KBM-7 (cell line): ENCODE data around the gene FAM219A.
"Not testable (repeated sequence)": the region's sequence is repeated elsewhere in the genome, so short reads cannot be mapped to it uniquely, and the experiment has no call there.

Experiments used
- DNase-seq: peaks from one replicate; pipeline ENCODE4 v3.0.0-alpha.2; 2015
- in situ Hi-C: fragments of 300-500 bp; cut with MboI; formaldehyde crosslinking; loops from 2 replicates; pipeline ENCODE4 v1.14.3; 2020; ENCODE audit warnings: low sequenced_read_pairs, low pct_unique_long_range_greater_than_20kb, mixed read lengths

Gene FAM219A

GRCh38 chr9:34451545-34451944, 6.8 kb downstream of the FAM219A start:
- in situ Hi-C loops = no loop called here
- DNase-seq = no peak

- no peak for DNase-seq
Observed at GRCh38 chr9:34451135-34451534, 7.2 kb downstream of the FAM219A start.

GRCh38 chr9:34450644-34451043, 7.7 kb downstream of the FAM219A start:
- DNase-seq = no peak
- in situ Hi-C loops = no loop called here

More at GRCh38 chr9:34451135-34451534, 7.2 kb downstream of the FAM219A start:
- in situ Hi-C loops = no loop called here

GRCh38 chr9:34446951-34447350, 11.4 kb downstream of the FAM219A start:
- no peak for DNase-seq
- in situ Hi-C loops = no loop called here

GRCh38 chr9:34446468-34446891, 11.9 kb downstream of the FAM219A start:
- DNase-seq = no peak
- in situ Hi-C loops = no loop called here

GRCh38 chr9:34443976-34444375, 14.4 kb downstream of the FAM219A start:
- in situ Hi-C loops = no loop called here
- DNase-seq = peak; percentile 49

- no peak for DNase-seq
- in situ Hi-C loops = no loop called here
Observed at GRCh38 chr9:34443533-34443932, 14.8 kb downstream of the FAM219A start.

GRCh38 chr9:34442770-34443169, 15.6 kb downstream of the FAM219A start:
- DNase-seq = no peak
- in situ Hi-C loops = no loop called here

GRCh38 chr9:34440017-34440416, 18.4 kb downstream of the FAM219A start:
- in situ Hi-C loops = no loop called here
- DNase-seq = no peak

- in situ Hi-C loops = loop anchor here (10.0 kb wide), 1 partner anchor 56 kb away; no protein-coding TSS in a partner anchor
- not testable (repeated sequence) for DNase-seq
Observed at GRCh38 chr9:34438465-34438864, 19.9 kb downstream of the FAM219A start.

GRCh38 chr9:34437926-34438307, 20.5 kb downstream of the FAM219A start:
- not testable (repeated sequence) for DNase-seq
- in situ Hi-C loops = loop anchor here (10.0 kb wide), 1 partner anchor 57 kb away; no protein-coding TSS in a partner anchor

- in situ Hi-C loops = loop anchor here (10.0 kb wide), 1 partner anchor 58 kb away; no protein-coding TSS in a partner anchor
- peak; percentile 75 for DNase-seq
Observed at GRCh38 chr9:34437006-34437925, 21.1 kb downstream of the FAM219A start.

GRCh38 chr9:34431667-34432066, 26.7 kb downstream of the FAM219A start:
- in situ Hi-C loops = loop anchor here (10.0 kb wide), 1 partner anchor 63 kb away; no protein-coding TSS in a partner anchor
- no peak for DNase-seq

- in situ Hi-C loops = loop anchor here (10.0 kb wide), 1 partner anchor 64 kb away; no protein-coding TSS in a partner anchor
- peak; percentile 45 for DNase-seq
Observed at GRCh38 chr9:34430843-34431437, 27.4 kb downstream of the FAM219A start.

- no peak for DNase-seq
- in situ Hi-C loops = no loop called here
Observed at GRCh38 chr9:34428325-34428958, 29.9 kb downstream of the FAM219A start.

- DNase-seq = no peak
- in situ Hi-C loops = no loop called here
Observed at GRCh38 chr9:34426347-34427074, 31.9 kb downstream of the FAM219A start.

GRCh38 chr9:34419716-34420504, 38.5 kb downstream of the FAM219A start:
- DNase-seq = no peak
- in situ Hi-C loops = loop anchor here (25.0 kb wide), 1 partner anchor 167 kb away; the partner anchor contains the start of gene CNTFR

- in situ Hi-C loops = loop anchor here (25.0 kb wide), 1 partner anchor 170 kb away; the partner anchor contains the start of gene CNTFR
- DNase-seq = no peak
Observed at GRCh38 chr9:34417734-34418133, 40.6 kb downstream of the FAM219A start.
